ENCODE measurements around the gene PDZRN3.

Gene PDZRN3

GRCh38 chr3:73380735-73381532 is 243.8 kb downstream of the PDZRN3 start:
- no peak for DNase-seq

- DNase-seq: no peak
Measured at GRCh38 chr3:73379465-73379864, 245.3 kb downstream of the PDZRN3 start.

GRCh38 chr3:73378207-73378606 is 246.5 kb downstream of the PDZRN3 start:
- DNase-seq: no peak

GRCh38 chr3:73365756-73366397 is 258.9 kb downstream of the PDZRN3 start:
- DNase-seq: peak; percentile 10

GRCh38 chr3:73364517-73364916 is 260.2 kb downstream of the PDZRN3 start:
- no peak for DNase-seq

GRCh38 chr3:73363093-73363492 is 261.6 kb downstream of the PDZRN3 start:
- DNase-seq: no peak

- no peak for DNase-seq
Measured at GRCh38 chr3:73361591-73361990, 263.1 kb downstream of the PDZRN3 start.

GRCh38 chr3:73353649-73354217 is 271.0 kb downstream of the PDZRN3 start:
- no peak for DNase-seq

- no peak for DNase-seq
Measured at GRCh38 chr3:73352841-73353645, 271.7 kb downstream of the PDZRN3 start.

- DNase-seq: no peak
Measured at GRCh38 chr3:73351423-73352071, 273.2 kb downstream of the PDZRN3 start.

- DNase-seq: no peak
Measured at GRCh38 chr3:73350996-73351395, 273.7 kb downstream of the PDZRN3 start.

- DNase-seq: no peak
Measured at GRCh38 chr3:73349657-73350056, 275.1 kb downstream of the PDZRN3 start.

- no peak for DNase-seq
Measured at GRCh38 chr3:73342077-73342476, 282.7 kb downstream of the PDZRN3 start.

- no peak for DNase-seq
Measured at GRCh38 chr3:73341272-73341935, 283.3 kb downstream of the PDZRN3 start.

GRCh38 chr3:73332558-73332957 is 292.2 kb downstream of the PDZRN3 start:
- no peak for DNase-seq
